Measurements from ENCODE around the gene UBA52.
"Not testable (repeated sequence)": the region's sequence is repeated elsewhere in the genome, so short reads cannot be mapped to it uniquely, and the experiment has no call there.

Gene UBA52

GRCh38 chr19:18539372-18539771 is 32.3 kb upstream of the UBA52 start:
- DNase-seq (ENCODE audit: low spot score), result no peak
- in situ Hi-C loops (cut with MboI; ENCODE audit: low pct_unique_long_range_greater_than_20kb, low sequenced_read_pairs, unreplicated experiment), result no loop called here
- TF ChIP-seq, protein P1, sequence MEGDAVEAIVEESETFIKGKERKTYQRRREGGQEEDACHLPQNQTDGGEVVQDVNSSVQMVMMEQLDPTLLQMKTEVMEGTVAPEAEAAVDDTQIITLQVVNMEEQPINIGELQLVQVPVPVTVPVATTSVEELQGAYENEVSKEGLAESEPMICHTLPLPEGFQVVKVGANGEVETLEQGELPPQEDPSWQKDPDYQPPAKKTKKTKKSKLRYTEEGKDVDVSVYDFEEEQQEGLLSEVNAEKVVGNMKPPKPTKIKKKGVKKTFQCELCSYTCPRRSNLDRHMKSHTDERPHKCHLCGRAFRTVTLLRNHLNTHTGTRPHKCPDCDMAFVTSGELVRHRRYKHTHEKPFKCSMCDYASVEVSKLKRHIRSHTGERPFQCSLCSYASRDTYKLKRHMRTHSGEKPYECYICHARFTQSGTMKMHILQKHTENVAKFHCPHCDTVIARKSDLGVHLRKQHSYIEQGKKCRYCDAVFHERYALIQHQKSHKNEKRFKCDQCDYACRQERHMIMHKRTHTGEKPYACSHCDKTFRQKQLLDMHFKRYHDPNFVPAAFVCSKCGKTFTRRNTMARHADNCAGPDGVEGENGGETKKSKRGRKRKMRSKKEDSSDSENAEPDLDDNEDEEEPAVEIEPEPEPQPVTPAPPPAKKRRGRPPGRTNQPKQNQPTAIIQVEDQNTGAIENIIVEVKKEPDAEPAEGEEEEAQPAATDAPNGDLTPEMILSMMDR (IDR thresholded peaks at IDR 0.05; ENCODE audit: extremely low read depth, insufficient read depth, missing control alignments), result no peak

DNA sequence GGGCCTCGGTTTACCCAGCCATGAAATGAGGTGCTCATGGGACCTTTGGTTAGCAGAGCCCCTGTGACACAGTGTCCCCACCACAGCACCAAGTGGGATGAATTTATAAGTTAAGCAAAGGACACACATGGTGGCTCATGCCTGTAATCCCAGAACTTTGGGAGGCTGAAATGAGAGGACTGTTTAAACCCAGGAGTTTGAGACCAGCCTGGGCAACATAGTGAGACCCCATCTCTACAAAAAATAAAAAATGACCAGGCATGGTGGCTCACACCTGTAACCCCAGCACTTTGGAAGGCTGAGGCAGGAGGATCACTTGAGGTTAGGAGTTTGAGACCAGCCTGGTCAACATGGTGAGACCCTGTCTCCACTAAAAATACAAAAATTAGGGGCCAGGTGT is 31.5 kb upstream of the UBA52 start:
- in situ Hi-C loops (cut with MboI; ENCODE audit: low pct_unique_long_range_greater_than_20kb, low sequenced_read_pairs, unreplicated experiment); DNase-seq (ENCODE audit: low spot score): not testable (repeated sequence)

DNA sequence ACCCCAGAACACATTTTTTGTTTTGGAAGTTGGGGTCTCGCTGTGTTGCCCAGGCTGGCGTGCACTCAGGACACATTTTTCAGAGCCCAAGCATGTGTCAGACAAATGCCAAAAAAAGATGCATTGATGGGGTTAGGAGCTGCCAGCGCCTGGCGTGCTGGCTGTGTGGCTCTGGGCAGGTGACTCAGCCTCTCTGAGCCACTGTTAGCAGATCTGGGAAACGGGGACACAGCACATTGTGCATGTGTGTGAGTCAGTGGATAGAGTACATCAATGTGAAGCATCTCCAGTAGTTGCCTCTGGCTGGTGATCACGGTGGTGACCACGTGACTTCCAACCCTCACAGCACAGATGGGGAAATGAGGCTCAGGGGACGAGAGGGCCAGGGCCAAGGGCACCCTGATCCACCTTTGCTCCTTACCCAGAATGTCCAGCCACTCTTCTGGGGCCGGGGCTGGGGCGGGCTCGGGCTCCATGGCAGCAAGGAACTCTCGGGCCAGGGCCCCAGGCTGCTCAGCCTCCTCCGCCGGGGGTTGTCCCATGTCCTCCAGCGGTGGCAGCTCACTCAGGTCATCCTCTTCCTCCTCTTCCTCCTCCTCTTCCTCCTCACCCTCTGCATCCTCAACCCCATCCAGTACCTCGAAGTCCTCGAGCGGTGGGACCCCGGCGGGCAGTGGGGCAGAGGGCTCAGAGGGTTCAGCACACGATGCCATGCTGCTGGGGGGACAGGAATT is 30.2 kb upstream of the UBA52 start:
- in situ Hi-C loops (cut with MboI; ENCODE audit: low pct_unique_long_range_greater_than_20kb, low sequenced_read_pairs, unreplicated experiment), result no loop called here
- no peak for DNase-seq (ENCODE audit: low spot score)
- TF ChIP-seq, protein P1 (IDR thresholded peaks at IDR 0.05; ENCODE audit: extremely low read depth, insufficient read depth, missing control alignments), result no peak

- in situ Hi-C loops (cut with MboI; ENCODE audit: low pct_unique_long_range_greater_than_20kb, low sequenced_read_pairs, unreplicated experiment), result no loop called here
- peak; percentile 62 for DNase-seq (ENCODE audit: low spot score)
- TF ChIP-seq, protein P1 (IDR thresholded peaks at IDR 0.05; ENCODE audit: extremely low read depth, insufficient read depth, missing control alignments), result no peak
Observed at GRCh38 chr19:18541992-18542940, 29.4 kb upstream of the UBA52 start.

GRCh38 chr19:18542941-18543813 is 28.5 kb upstream of the UBA52 start, which contains the start of gene FKBP8:
TSS of gene FKBP8 (minus strand) at chr19:18543573. CDS start at chr19:18541970, 1,603 bp downstream.
- in situ Hi-C loops (cut with MboI; ENCODE audit: low pct_unique_long_range_greater_than_20kb, low sequenced_read_pairs, unreplicated experiment), result no loop called here
- TF ChIP-seq, protein P1 (IDR thresholded peaks at IDR 0.05; ENCODE audit: extremely low read depth, insufficient read depth, missing control alignments), result no peak
- peak; percentile 99 for DNase-seq (ENCODE audit: low spot score)

DNA sequence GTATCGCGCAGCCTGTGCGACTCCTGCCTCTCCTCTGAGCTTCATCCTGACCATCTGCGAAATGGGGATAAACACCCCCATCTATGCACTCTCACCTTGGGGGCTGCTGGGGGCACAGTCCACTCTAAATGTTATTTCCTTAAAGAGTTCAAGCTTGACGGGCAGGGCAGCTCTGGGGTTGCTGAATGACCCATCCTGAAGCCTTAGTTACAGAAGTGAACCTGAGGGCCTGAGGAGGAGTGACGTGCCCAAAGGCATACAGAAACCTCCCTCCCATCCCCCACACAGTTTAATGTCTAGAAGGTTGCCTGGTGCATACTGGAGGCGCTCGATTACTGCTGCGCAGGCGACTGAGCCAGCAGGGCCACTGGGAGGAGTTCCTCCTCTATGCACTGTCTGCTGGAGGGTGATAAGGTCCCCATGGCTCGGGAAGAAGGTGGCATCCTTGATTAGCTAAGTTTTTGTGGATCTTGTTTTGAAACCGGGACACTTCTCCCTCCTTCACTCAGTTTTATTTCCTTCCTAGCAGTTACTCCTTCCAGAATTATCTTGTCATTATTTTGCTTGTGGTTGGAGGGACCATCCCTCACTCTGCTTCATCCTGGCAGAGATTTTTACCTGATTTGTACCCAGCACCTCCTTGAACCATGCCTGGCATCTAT is 27.7 kb upstream of the UBA52 start:
- in situ Hi-C loops (cut with MboI; ENCODE audit: low pct_unique_long_range_greater_than_20kb, low sequenced_read_pairs, unreplicated experiment), result no loop called here
- TF ChIP-seq, protein P1 (IDR thresholded peaks at IDR 0.05; ENCODE audit: extremely low read depth, insufficient read depth, missing control alignments), result peak; percentile 41
- peak; percentile 89 for DNase-seq (ENCODE audit: low spot score)

All from GM13977 (cell line).